ENCODE measurements around the gene ARAP3.
A peak's percentile ranks its signal among the peaks of the same experiment; 100 is the strongest.
"Not testable (repeated sequence)": the region's sequence is repeated elsewhere in the genome, so short reads cannot be mapped to it uniquely, and the experiment has no call there.

ARAP3 gene
- 0.73 to 33.1 (median 7.6) reads per million in 9 experiments for total RNA-seq

- Mint-ChIP-seq H3K27me3 (no peaks in the 10 kb centered on the region), H3K4me3 (peak within 1 kb of the TSS; percentile 69 to 77), H3K9me3 (no peaks in the 10 kb centered on the region), H3K4me1 (ENCODE audit: low read depth in 2 of 2) (peaks cover 21 to 26% of the 10 kb centered on the region in 2 donors), H3K27ac (peak within 1 kb of the TSS; percentile 52 to 62), H3K36me3 (ENCODE audit: insufficient read depth) (peaks cover 8% of the 10 kb centered on the region)
- DNase-seq: peak; percentile 24 to 35 (median 26)
- peak; percentile 71 for ATAC-seq (replicated peaks)
Observed at GRCh38 chr5:141681695-141682641, at the start of gene ARAP3. Gene ARAP3 (minus strand): TSS chr5:141682230. CDS start chr5:141680486, 1,744 bp downstream.

- H3K27ac Mint-ChIP-seq: no peak overlapping the region
- no peaks in the 10 kb centered on the region for H3K9me3 Mint-ChIP-seq
- ATAC-seq (replicated peaks) (no peak), DNase-seq (no peak)
- peaks cover 3% of the 10 kb centered on the region for H3K36me3 Mint-ChIP-seq (ENCODE audit: insufficient read depth)
- no peaks in the 10 kb centered on the region for H3K4me1 Mint-ChIP-seq (ENCODE audit: low read depth in 2 of 2)
- peaks cover 32 to 54% of the 10 kb centered on the region in 2 donors for H3K27me3 Mint-ChIP-seq
- H3K4me3 Mint-ChIP-seq: no peak overlapping the region
Observed at GRCh38 chr5:141729387-141730006, 47.5 kb upstream of the ARAP3 start.

GRCh38 chr5:141725891-141726290 lies 43.9 kb upstream of the ARAP3 start:
- Mint-ChIP-seq H3K9me3 (no peaks in the 10 kb centered on the region), H3K27ac (no peak overlapping the region)
- no peak for DNase-seq

GRCh38 chr5:141725174-141725573 lies 43.1 kb upstream of the ARAP3 start:
- H3K27me3 Mint-ChIP-seq: peaks cover 9 to 25% of the 10 kb centered on the region in 2 donors
- not testable (repeated sequence) for ATAC-seq (replicated peaks); H3K4me3 Mint-ChIP-seq; H3K27ac Mint-ChIP-seq; H3K36me3 Mint-ChIP-seq (ENCODE audit: insufficient read depth); H3K9me3 Mint-ChIP-seq; DNase-seq; H3K4me1 Mint-ChIP-seq (ENCODE audit: low read depth in 2 of 2)

More at GRCh38 chr5:141725891-141726290, 43.9 kb upstream of the ARAP3 start:
- H3K4me3 Mint-ChIP-seq: no peak overlapping the region
- peaks cover 3% of the 10 kb centered on the region for H3K36me3 Mint-ChIP-seq (ENCODE audit: insufficient read depth)
- no peaks in the 10 kb centered on the region for H3K4me1 Mint-ChIP-seq (ENCODE audit: low read depth in 2 of 2)
- H3K27me3 Mint-ChIP-seq: peaks cover 16 to 31% of the 10 kb centered on the region in 2 donors
- no peak for ATAC-seq (replicated peaks)

- Mint-ChIP-seq H3K9me3 (no peaks in the 10 kb centered on the region), H3K4me1 (ENCODE audit: low read depth in 2 of 2) (no peaks in the 10 kb centered on the region)
Observed at GRCh38 chr5:141722266-141722665, 40.2 kb upstream of the ARAP3 start.

GRCh38 chr5:141717043-141717442 lies 35.0 kb upstream of the ARAP3 start:
- no peak for ATAC-seq (replicated peaks)
- no peak overlapping the region for H3K4me3 Mint-ChIP-seq
- H3K4me1 Mint-ChIP-seq (ENCODE audit: low read depth in 2 of 2): no peaks in the 10 kb centered on the region
- no peak for DNase-seq
- H3K9me3 Mint-ChIP-seq: no peaks in the 10 kb centered on the region
- peaks cover 12 to 58% of the 10 kb centered on the region in 2 donors for H3K27me3 Mint-ChIP-seq
- peaks cover 2% of the 10 kb centered on the region for H3K36me3 Mint-ChIP-seq (ENCODE audit: insufficient read depth)
- H3K27ac Mint-ChIP-seq: no peak overlapping the region

More at GRCh38 chr5:141722266-141722665, 40.2 kb upstream of the ARAP3 start:
- Mint-ChIP-seq H3K36me3 (ENCODE audit: insufficient read depth) (peaks cover 5% of the 10 kb centered on the region), H3K27ac (no peak overlapping the region), H3K27me3 (peaks cover 8 to 36% of the 10 kb centered on the region in 2 donors), H3K4me3 (no peak overlapping the region)
- DNase-seq (no peak), ATAC-seq (replicated peaks) (no peak)

- peaks cover 12 to 60% of the 10 kb centered on the region in 2 donors for H3K27me3 Mint-ChIP-seq
- peaks cover 2% of the 10 kb centered on the region for H3K36me3 Mint-ChIP-seq (ENCODE audit: insufficient read depth)
- no peaks in the 10 kb centered on the region for H3K9me3 Mint-ChIP-seq
- H3K4me3 Mint-ChIP-seq: no peak overlapping the region
- H3K4me1 Mint-ChIP-seq (ENCODE audit: low read depth in 2 of 2): no peaks in the 10 kb centered on the region
- no peak for ATAC-seq (replicated peaks)
- no peak overlapping the region for H3K27ac Mint-ChIP-seq
- no peak for DNase-seq
Observed at GRCh38 chr5:141716468-141716867, 34.4 kb upstream of the ARAP3 start.

GRCh38 chr5:141716009-141716408 lies 34.0 kb upstream of the ARAP3 start:
- no peak for DNase-seq
- no peak overlapping the region for H3K4me3 Mint-ChIP-seq
- no peaks in the 10 kb centered on the region for H3K4me1 Mint-ChIP-seq (ENCODE audit: low read depth in 2 of 2)
- H3K36me3 Mint-ChIP-seq (ENCODE audit: insufficient read depth): peaks cover 2% of the 10 kb centered on the region
- no peak for ATAC-seq (replicated peaks)
- H3K27ac Mint-ChIP-seq: no peak overlapping the region
- no peaks in the 10 kb centered on the region for H3K9me3 Mint-ChIP-seq
- peaks cover 12 to 65% of the 10 kb centered on the region in 2 donors for H3K27me3 Mint-ChIP-seq

- no peak for ATAC-seq (replicated peaks)
- no peak overlapping the region for H3K27ac Mint-ChIP-seq
- H3K4me1 Mint-ChIP-seq (ENCODE audit: low read depth in 2 of 2): no peaks in the 10 kb centered on the region
- H3K27me3 Mint-ChIP-seq: peaks cover 18 to 71% of the 10 kb centered on the region in 2 donors
- H3K36me3 Mint-ChIP-seq (ENCODE audit: insufficient read depth): peaks cover 2% of the 10 kb centered on the region
- no peaks in the 10 kb centered on the region for H3K9me3 Mint-ChIP-seq
- H3K4me3 Mint-ChIP-seq: no peak overlapping the region
- no peak for DNase-seq
Observed at GRCh38 chr5:141715346-141715905, 33.4 kb upstream of the ARAP3 start.

GRCh38 chr5:141714542-141715310 lies 32.7 kb upstream of the ARAP3 start:
- no peak overlapping the region for H3K4me3 Mint-ChIP-seq
- no peak for ATAC-seq (replicated peaks)
- H3K36me3 Mint-ChIP-seq (ENCODE audit: insufficient read depth): no peaks in the 10 kb centered on the region
- H3K9me3 Mint-ChIP-seq: no peaks in the 10 kb centered on the region
- H3K27ac Mint-ChIP-seq: no peak overlapping the region
- no peaks in the 10 kb centered on the region for H3K4me1 Mint-ChIP-seq (ENCODE audit: low read depth in 2 of 2)
- H3K27me3 Mint-ChIP-seq: peaks cover 22 to 72% of the 10 kb centered on the region in 2 donors
- DNase-seq: no peak

- no peak overlapping the region for H3K4me3 Mint-ChIP-seq
- H3K9me3 Mint-ChIP-seq: no peaks in the 10 kb centered on the region
- no peaks in the 10 kb centered on the region for H3K36me3 Mint-ChIP-seq (ENCODE audit: insufficient read depth)
- H3K27me3 Mint-ChIP-seq: peaks cover 25 to 72% of the 10 kb centered on the region in 2 donors
- no peak overlapping the region for H3K27ac Mint-ChIP-seq
- DNase-seq (no peak), ATAC-seq (replicated peaks) (no peak)
- no peaks in the 10 kb centered on the region for H3K4me1 Mint-ChIP-seq (ENCODE audit: low read depth in 2 of 2)
Observed at GRCh38 chr5:141713616-141714309, 31.7 kb upstream of the ARAP3 start.

GRCh38 chr5:141711687-141712086 lies 29.7 kb upstream of the ARAP3 start:
- Mint-ChIP-seq H3K4me3 (no peak overlapping the region), H3K27ac (no peak overlapping the region), H3K27me3 (peaks cover 16 to 53% of the 10 kb centered on the region in 2 donors), H3K4me1 (ENCODE audit: low read depth in 2 of 2) (no peaks in the 10 kb centered on the region), H3K9me3 (no peaks in the 10 kb centered on the region), H3K36me3 (ENCODE audit: insufficient read depth) (no peaks in the 10 kb centered on the region)
- DNase-seq (no peak), ATAC-seq (replicated peaks) (no peak)
